Lung (tissue), 12 donors: ENCODE measurements around the gene BRD3OS. TPM values are rescaled to one million over a fixed set of nuclear protein-coding genes. Genes with fewer than 3 reads are reported as not detected.

ENCODE experiments used
- ATAC-seq: fragments of 200-7000 bp; cut with Tn5 transposase; one replicate; pipeline ENCODE4 v1.9.1; 2020; ENCODE audit warnings: moderate number of reproducible peaks; ENCODE audit not compliant: insufficient read depth, low FRiP score
- DNase-seq, 3 donors: peaks; one replicate each; pipeline ENCODE4 v3.0.0-alpha.2; 2013 to 2017
- H3K27ac ChIP-seq, 2 donors: one replicate each; pipeline ENCODE4 v1.5.1; 2013; ENCODE audit warnings: mild to moderate bottlenecking in 2 of 2, moderate library complexity in 2 of 2, control low read depth in 1 of 2, inconsistent platforms in 1 of 2, low read depth in 1 of 2, low read length in 1 of 2
- H3K27me3 ChIP-seq, 3 donors: one replicate each; pipeline ENCODE4 v1.5.1; 2013; ENCODE audit warnings: low read length in 2 of 3; ENCODE audit not compliant: control insufficient read depth in 3 of 3, insufficient read depth in 3 of 3
- H3K36me3 ChIP-seq, 4 donors: one replicate each; pipeline ENCODE4 v1.5.1; 2013; ENCODE audit warnings: low read length in 4 of 4, mild to moderate bottlenecking in 1 of 4, moderate library complexity in 1 of 4; ENCODE audit not compliant: control insufficient read depth in 4 of 4, insufficient read depth in 4 of 4
- H3K4me1 ChIP-seq, 5 donors: one replicate each; pipeline ENCODE4 v1.5.1; 2013; ENCODE audit warnings: low read length in 5 of 5, mild to moderate bottlenecking in 2 of 5, moderate library complexity in 1 of 5; ENCODE audit not compliant: control insufficient read depth in 5 of 5, insufficient read depth in 5 of 5
- H3K4me3 ChIP-seq: one replicate; pipeline ENCODE4 v1.5.1; 2013; ENCODE audit warnings: mild to moderate bottlenecking, control low read depth, moderate library complexity
- H3K9ac ChIP-seq, 2 donors: one replicate each; pipeline ENCODE4 v1.5.1; 2013; ENCODE audit warnings: low read length in 2 of 2, control low read depth in 1 of 2; ENCODE audit not compliant: insufficient read depth in 1 of 2
- H3K9me3 ChIP-seq, 4 donors: one replicate each; pipeline ENCODE4 v1.5.1; 2013; ENCODE audit warnings: low read length in 3 of 4, mild to moderate bottlenecking in 1 of 4, moderate library complexity in 1 of 4; ENCODE audit not compliant: control insufficient read depth in 4 of 4, insufficient read depth in 3 of 4
- WGBS, 2 donors: extraction: QIAGEN DNeasy Blood & Tissue Kit; methylation state at CpG; one replicate each; pipeline ENCODE4 v1.1.7; 2013; 5-methylcytosine and 5-hydroxymethylcytosine counted together
- polyA plus RNA-seq, 2 donors: library from polyadenylated mRNA; stranded (reverse); fragments of 200-250 nt; gene quantifications; one replicate each; pipeline ENCODE4 v1.2.1, GENCODE V29; 2013
- total RNA-seq, 2 donors: library from RNA; depleted of rRNA in 1 of 2; stranded (reverse); fragments of >200 nt in 1 of 2; gene quantifications; one replicate each; pipeline ENCODE4 v1.2.1, GENCODE V29; 2014 to 2021
- TF ChIP-seq, protein P1 (sequence below): IDR thresholded peaks from 2 replicates; pipeline ENCODE4 v1.5.1; 2012; ENCODE audit warnings: mild to moderate bottlenecking; ENCODE audit errors: control extremely low read depth, extremely low read depth
- donor health status: control.
- donor health status: control.
- donor health status: Bipolar disorder and iron deficiency.
- donor health status: healthy.
- donor health status: DM: yes; HTN: yes; CAD: no.

The BRD3OS gene
- total and polyA plus RNA-seq, 4 donors = 7.1 to 20.7 (median 14.9) TPM

DNA sequence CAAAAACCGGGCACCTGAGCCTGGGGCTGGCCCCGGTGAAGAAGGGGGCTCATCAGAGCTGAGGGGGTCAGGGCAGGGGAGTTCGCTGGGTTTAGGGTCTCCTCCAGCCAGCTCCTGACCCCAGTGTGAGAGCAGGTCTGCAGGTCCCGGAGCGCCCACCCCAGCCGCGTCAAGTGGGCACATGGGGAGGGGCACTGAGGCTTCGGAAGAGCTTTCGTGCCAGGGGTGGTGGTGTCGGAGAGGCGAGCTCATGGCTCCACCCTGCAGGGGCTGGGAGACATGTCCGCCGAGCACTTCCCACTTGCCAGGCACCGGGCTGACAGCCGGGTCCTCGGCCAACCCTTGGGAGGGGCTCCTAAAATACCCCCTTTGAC lies 46.4 kb upstream of the BRD3OS start:
- no peaks in the 10 kb centered on the region for H3K36me3 ChIP-seq
- WGBS, 2 donors = 56 to 78% methylated on average over 16 of the region's 16 CpGs
- H3K9me3 ChIP-seq = no peaks in the 10 kb centered on the region
- peaks cover 0 to 48% (median 15%) of the 10 kb centered on the region in 5 donors for H3K4me1 ChIP-seq
- no peak overlapping the region for H3K9ac ChIP-seq
- H3K4me3 ChIP-seq = no peak overlapping the region
- ATAC-seq (no peak), DNase-seq (no peak)
- peak overlapping the region in 1 of 2 donors; percentile 88 for H3K27ac ChIP-seq
- TF ChIP-seq, protein P1, sequence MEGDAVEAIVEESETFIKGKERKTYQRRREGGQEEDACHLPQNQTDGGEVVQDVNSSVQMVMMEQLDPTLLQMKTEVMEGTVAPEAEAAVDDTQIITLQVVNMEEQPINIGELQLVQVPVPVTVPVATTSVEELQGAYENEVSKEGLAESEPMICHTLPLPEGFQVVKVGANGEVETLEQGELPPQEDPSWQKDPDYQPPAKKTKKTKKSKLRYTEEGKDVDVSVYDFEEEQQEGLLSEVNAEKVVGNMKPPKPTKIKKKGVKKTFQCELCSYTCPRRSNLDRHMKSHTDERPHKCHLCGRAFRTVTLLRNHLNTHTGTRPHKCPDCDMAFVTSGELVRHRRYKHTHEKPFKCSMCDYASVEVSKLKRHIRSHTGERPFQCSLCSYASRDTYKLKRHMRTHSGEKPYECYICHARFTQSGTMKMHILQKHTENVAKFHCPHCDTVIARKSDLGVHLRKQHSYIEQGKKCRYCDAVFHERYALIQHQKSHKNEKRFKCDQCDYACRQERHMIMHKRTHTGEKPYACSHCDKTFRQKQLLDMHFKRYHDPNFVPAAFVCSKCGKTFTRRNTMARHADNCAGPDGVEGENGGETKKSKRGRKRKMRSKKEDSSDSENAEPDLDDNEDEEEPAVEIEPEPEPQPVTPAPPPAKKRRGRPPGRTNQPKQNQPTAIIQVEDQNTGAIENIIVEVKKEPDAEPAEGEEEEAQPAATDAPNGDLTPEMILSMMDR = no peak
- no peaks in the 10 kb centered on the region for H3K27me3 ChIP-seq

DNA sequence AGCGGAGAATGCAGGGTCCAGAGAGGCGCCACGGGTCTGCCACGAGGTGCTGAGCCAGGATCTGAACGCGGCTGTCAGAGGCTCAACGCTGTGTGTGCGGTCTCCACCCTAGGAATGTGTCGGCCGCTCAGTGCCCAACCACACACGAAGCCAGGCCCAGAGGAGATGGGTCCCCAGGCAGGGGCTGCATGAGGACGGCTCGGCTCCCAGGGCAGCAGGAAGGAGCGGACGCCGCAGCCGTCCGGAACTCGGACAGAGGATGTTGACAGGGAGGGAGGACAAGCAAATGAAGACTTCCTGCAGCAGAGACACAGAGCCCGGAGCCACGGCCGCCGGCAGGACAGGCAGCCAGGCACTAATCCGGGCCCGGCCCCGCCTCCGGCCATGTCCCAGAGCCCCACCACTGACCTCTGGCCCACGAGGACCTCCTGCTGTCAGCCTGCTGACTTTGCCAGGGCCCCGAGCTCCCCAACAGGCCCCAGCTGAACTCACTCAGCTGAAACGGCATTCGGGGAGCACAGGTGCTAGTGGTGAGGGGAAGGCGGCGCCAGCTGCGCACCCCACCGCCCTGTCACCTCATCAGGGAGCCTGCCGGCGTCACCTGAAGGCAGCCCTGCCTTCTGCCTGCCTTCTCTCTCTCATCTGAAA lies 45.9 kb upstream of the BRD3OS start:
- WGBS, 2 donors = 43 to 54% methylated on average over 35 to 37 of the region's 37 CpGs
- Histone ChIP-seq H3K9ac (no peak overlapping the region), H3K27me3 (no peaks in the 10 kb centered on the region), H3K4me3 (no peak overlapping the region), H3K4me1 (peaks cover 0 to 48% (median 15%) of the 10 kb centered on the region in 5 donors), H3K9me3 (no peaks in the 10 kb centered on the region), H3K36me3 (no peaks in the 10 kb centered on the region), H3K27ac (peak overlapping the region in 1 of 2 donors; percentile 88)
- TF ChIP-seq, protein P1 = no peak
- ATAC-seq (peak; percentile 23), DNase-seq (peak; percentile 88 to 91 (median 89))

DNA sequence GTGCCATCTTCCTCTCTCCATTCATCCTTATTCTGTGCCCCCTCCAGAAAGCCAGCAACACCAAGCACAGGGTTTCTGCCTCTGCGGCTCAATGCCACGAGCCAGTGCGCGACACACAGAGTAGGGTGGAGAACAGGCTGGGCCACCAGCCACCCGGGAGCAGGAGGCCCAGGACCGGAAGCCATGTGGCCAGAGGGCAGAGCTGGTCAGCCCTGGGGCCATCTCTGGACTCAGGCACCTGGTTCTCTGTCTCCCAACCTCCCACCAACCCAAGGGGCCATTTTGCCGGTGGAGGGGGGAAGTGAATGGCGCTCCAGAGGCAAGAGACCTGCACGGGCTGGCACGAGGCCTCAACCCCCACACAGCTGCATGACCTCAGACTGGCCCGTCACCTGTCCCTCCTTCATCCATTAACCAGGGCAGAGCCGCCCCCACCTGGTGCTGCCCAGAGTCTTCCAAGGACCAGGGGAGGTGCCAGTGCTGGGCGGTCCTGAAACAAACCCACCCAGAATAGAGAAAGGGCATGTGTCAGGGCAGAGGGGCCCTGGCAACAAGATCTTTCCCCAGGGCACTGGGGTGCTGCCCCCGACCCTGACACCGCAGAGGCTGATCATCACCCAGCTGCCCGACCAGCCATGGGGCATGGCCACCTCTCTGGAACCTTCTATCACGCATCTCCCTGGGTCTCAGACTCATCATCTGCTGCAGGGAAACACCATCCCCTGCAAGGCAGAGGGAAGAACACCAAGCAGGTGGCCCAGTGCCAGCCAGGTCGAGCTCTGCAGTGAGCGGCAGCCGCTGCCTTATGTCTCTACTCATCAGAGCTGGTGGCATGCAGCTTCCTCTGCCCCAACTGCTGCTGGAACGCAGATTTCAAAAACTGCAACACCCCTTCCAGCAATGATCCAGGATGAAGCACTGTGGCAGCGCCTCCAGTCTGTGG lies 45.1 kb upstream of the BRD3OS start:
- no peaks in the 10 kb centered on the region for H3K36me3 ChIP-seq
- no peaks in the 10 kb centered on the region for H3K27me3 ChIP-seq
- H3K9ac ChIP-seq = no peak overlapping the region
- DNase-seq = peak in 1 of 3 donors; percentile 12
- 80% methylated on average over 22 of the region's 22 CpGs for WGBS, 2 donors
- H3K4me1 ChIP-seq = peaks cover 0 to 48% (median 15%) of the 10 kb centered on the region in 5 donors
- H3K27ac ChIP-seq = peak overlapping the region in 1 of 2 donors; percentile 88
- H3K9me3 ChIP-seq = no peaks in the 10 kb centered on the region
- TF ChIP-seq, protein P1 = no peak
- no peak for ATAC-seq
- H3K4me3 ChIP-seq = no peak overlapping the region
